Smooth muscle cell (in vitro differentiated cells): ENCODE results near the gene PRR36. TPM values are rescaled to one million over a fixed set of nuclear protein-coding genes. Genes with fewer than 3 reads are reported as not detected.

Source experiments
- DNase-seq: peaks from one replicate; lab custom pipeline; 2025; ENCODE audit not compliant: unreplicated experiment; lab: John Stamatoyannopoulos, UW
- H2AFZ ChIP-seq: fragments of 200-600 bp; sonication (generic); 2 replicates; pipeline ENCODE4 v1.6.0; 2016; ENCODE audit warnings: antibody characterized with exemption, low read depth, mild to moderate bottlenecking
- H3F3A ChIP-seq: fragments of 200-600 bp; sonication (generic); 2 replicates; pipeline ENCODE4 v1.6.0; 2017; ENCODE audit warnings: antibody characterized with exemption, low read depth
- H3K27ac ChIP-seq: fragments of 200-600 bp; sonication (generic); 2 replicates; pipeline ENCODE4 v1.5.1; 2016; ENCODE audit warnings: low read depth, mild to moderate bottlenecking
- H3K27me3 ChIP-seq: fragments of 200-600 bp; sonication (generic); 2 replicates; pipeline ENCODE4 v1.6.1; 2016; ENCODE audit warnings: low read depth, mild to moderate bottlenecking
- H3K36me3 ChIP-seq: fragments of 200-600 bp; sonication (generic); 2 replicates; pipeline ENCODE4 v1.5.1; 2016; ENCODE audit warnings: low read depth
- H3K4me1 ChIP-seq: fragments of 200-600 bp; sonication (generic); 2 replicates; pipeline ENCODE4 v1.5.1; 2016; ENCODE audit warnings: low read depth
- H3K4me2 ChIP-seq: fragments of 200-600 bp; sonication (generic); 2 replicates; pipeline ENCODE4 v1.6.0; 2016; ENCODE audit warnings: mild to moderate bottlenecking
- H3K4me3 ChIP-seq: fragments of 200-600 bp; sonication (generic); 2 replicates; pipeline ENCODE4 v1.5.1; 2016; ENCODE audit warnings: mild to moderate bottlenecking
- H3K79me2 ChIP-seq: fragments of 200-600 bp; sonication (generic); 2 replicates; pipeline ENCODE4 v1.6.0; 2016; ENCODE audit warnings: low read depth, mild to moderate bottlenecking
- H3K9ac ChIP-seq: fragments of 200-600 bp; sonication (generic); 2 replicates; pipeline ENCODE4 v1.6.0; 2016; ENCODE audit warnings: low read depth
- H3K9me3 ChIP-seq: fragments of 200-600 bp; sonication (generic); replicated peaks from 2 replicates; pipeline ENCODE4 v1.5.1; 2016; ENCODE audit warnings: low read depth
- H4K20me1 ChIP-seq: fragments of 200-600 bp; sonication (generic); 2 replicates; pipeline ENCODE4 v1.6.0; 2016; ENCODE audit warnings: low read depth
- WGBS: methylation state at CpG from one replicate; pipeline ENCODE4 v1.1.7; 2016; ENCODE audit warnings: low lambda C conversion rate; 5-methylcytosine and 5-hydroxymethylcytosine counted together
- polyA plus RNA-seq: library from polyadenylated mRNA; unstranded; fragments of >200 nt; fragmentation: Nextera tagmentation; extraction: Ambion mirVana; gene quantifications from 2 replicates; pipeline ENCODE4 v1.2.1, GENCODE V29; 2016
- total RNA-seq: library from RNA; depleted of rRNA; stranded (reverse); fragments of >200 nt; gene quantifications from 2 replicates; pipeline ENCODE4 v1.2.3, GENCODE V29; 2014
- TF ChIP-seq, protein P1 (sequence below): fragments of 200-600 bp; sonication (generic); IDR thresholded peaks from 2 replicates; pipeline ENCODE4 v1.5.1; 2017; ENCODE audit warnings: borderline replicate concordance, mild to moderate bottlenecking, antibody characterized with exemption; ENCODE audit not compliant: insufficient read depth, poor library complexity, severe bottlenecking

Gene PRR36
- total RNA-seq (0.13 TPM in 1 of 2 replicates, not detected in the other), polyA plus RNA-seq (0.57 and 2.5 TPM in 2 replicates)

DNA sequence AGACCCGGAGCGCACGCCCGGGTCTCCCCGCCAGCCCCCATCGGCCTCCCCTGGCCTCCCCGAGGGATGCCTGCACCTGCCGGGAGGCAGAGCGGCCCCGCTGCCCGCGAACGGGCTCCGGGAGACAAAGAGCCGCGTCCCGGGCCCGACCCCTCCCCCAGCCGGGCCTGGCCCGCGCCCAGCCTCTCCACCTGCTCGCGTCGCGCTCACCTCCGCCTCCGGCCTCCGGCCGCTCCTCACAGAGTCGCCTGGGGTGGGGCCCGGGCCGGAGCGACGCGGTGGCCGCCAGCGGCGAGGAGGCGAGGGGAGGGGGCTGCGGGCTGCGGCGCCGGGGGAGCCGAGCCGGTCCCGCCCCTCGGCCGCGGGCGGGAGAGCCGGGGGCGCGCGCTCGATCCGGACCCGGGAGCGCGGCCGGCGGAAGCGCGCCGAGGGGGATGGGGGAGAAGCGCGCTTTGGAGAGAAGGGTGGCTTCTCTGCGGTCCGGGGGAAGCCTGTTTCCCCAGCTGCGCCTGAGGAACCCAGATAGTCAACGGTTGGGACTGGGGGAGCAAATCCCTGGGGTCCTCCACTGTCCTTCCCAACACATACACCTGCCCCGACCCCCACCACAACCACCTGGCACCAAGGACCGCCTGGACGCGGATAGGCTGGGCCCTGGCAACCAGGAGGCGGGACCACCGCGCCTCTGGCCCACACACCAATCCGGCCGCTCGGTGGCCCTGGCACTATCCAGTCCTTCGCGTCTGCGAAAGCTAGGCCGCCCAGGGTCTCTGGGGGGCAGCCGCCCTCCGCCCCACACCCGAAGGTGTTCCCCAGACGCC is at the start of gene PRR36:
Gene PRR36, minus strand, starts transcription at position 315 of the 821 bp plus-strand sequence. CDS start 701 bp downstream, outside the sequence.
- Histone ChIP-seq H3F3A (peaks cover 3% of the 10 kb centered on the region), H3K79me2 (no peaks in the 10 kb centered on the region), H3K27ac (no peak within 1 kb of the TSS), H3K9me3 (no peaks in the 10 kb centered on the region), H3K4me1 (peaks cover 4% of the 10 kb centered on the region), H3K9ac (no peak within 1 kb of the TSS), H2AFZ (no peak within 1 kb of the TSS), H3K36me3 (no peaks in the 10 kb centered on the region), H3K27me3 (peaks cover 37% of the 10 kb centered on the region), H3K4me3 (peak within 1 kb of the TSS; percentile 34), H4K20me1 (no peaks in the 10 kb centered on the region), H3K4me2 (peak within 1 kb of the TSS; percentile 84)
- WGBS = 2% methylated on average over 42 of the region's 88 CpGs
- no peak for DNase-seq
- TF ChIP-seq, protein P1, sequence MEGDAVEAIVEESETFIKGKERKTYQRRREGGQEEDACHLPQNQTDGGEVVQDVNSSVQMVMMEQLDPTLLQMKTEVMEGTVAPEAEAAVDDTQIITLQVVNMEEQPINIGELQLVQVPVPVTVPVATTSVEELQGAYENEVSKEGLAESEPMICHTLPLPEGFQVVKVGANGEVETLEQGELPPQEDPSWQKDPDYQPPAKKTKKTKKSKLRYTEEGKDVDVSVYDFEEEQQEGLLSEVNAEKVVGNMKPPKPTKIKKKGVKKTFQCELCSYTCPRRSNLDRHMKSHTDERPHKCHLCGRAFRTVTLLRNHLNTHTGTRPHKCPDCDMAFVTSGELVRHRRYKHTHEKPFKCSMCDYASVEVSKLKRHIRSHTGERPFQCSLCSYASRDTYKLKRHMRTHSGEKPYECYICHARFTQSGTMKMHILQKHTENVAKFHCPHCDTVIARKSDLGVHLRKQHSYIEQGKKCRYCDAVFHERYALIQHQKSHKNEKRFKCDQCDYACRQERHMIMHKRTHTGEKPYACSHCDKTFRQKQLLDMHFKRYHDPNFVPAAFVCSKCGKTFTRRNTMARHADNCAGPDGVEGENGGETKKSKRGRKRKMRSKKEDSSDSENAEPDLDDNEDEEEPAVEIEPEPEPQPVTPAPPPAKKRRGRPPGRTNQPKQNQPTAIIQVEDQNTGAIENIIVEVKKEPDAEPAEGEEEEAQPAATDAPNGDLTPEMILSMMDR = no peak

DNA sequence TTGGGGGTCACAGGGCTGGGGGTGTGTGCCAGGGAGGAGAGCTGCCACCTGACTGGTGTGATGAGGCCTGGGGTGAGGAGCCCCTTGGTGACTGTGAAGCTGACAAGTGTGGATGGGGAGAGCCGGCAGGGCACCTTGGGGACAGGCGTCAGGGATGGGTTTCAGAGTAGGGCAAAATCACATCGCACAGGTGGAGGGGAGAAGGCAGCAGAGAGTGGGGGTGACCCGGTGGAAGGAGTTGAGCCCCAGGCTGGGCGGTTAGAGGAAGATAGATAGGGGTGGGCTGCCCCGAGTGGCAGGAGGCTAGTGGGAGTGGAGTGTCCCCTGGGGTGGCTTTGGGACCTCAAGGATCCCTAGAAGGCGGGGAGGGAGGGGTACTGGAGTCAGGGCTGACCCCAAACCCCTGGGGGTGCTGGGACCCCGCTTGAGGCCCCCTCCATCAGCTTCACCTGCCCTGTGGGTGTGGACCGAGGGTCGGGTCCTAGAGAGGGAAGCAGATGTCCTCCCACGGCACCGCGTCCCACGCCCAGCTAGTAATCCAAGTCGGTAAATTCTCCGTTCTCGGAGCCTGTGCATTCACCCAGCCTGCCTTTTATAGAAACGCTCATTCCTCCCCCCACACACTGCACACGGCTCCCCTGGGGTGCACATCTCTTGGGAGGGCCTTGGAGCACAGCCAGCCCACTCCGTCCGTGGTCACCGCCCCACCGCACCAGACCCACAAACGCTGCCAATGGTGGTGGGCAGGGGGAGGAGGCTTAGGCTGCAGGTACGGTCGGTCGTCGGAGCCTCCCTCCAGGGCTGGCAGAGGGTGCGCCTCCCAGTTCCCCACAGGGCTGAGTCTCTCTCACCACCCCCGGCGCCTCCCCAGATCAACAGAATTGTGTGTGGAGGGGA is 49.4 kb upstream of the PRR36 start:
- 89% methylated on average over 28 of the region's 31 CpGs for WGBS
- no peaks in the 10 kb centered on the region for H3K4me1 ChIP-seq

DNA sequence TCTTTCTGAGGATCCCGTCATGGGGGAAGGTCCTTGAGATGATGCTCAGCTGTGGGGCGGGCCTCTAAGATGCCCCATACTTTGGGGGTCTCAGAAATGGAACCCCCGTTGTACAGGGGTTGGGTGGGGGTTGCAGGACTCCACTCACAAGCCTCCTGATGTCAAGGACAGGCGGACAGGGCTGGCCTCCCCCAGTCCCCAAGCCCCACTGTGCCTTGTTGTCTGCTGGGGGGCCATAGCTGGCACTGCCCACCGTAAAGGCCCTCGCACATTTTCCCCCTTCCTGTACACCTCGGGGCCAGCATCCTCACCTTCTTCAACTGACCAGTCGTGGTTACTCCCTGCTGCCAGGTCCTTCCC is 48.6 kb upstream of the PRR36 start:
- TF ChIP-seq, protein P1 = no peak
- Histone ChIP-seq H3K9ac (no peak overlapping the region), H3K4me3 (no peak overlapping the region), H3K4me2 (no peak overlapping the region), H3K4me1 (no peaks in the 10 kb centered on the region), H3K27ac (no peak overlapping the region), H3K79me2 (no peaks in the 10 kb centered on the region), H3K36me3 (no peaks in the 10 kb centered on the region), H2AFZ (no peak overlapping the region), H4K20me1 (peaks cover 10% of the 10 kb centered on the region), H3K9me3 (no peaks in the 10 kb centered on the region), H3F3A (peaks cover 7% of the 10 kb centered on the region), H3K27me3 (no peaks in the 10 kb centered on the region)
- 92% methylated on average over 8 of the region's 8 CpGs for WGBS
- no peak for DNase-seq

More for the DNA sequence above, 49.4 kb upstream of the PRR36 start:
- H3K27ac ChIP-seq = no peak overlapping the region
- H4K20me1 ChIP-seq = peaks cover 10% of the 10 kb centered on the region
- no peak overlapping the region for H3K9ac ChIP-seq
- H3K4me2 ChIP-seq = no peak overlapping the region
- no peaks in the 10 kb centered on the region for H3K36me3 ChIP-seq
- H3K79me2 ChIP-seq = no peaks in the 10 kb centered on the region
- H2AFZ ChIP-seq = no peak overlapping the region
- TF ChIP-seq, protein P1 = no peak
- H3K9me3 ChIP-seq = no peaks in the 10 kb centered on the region
- DNase-seq = no peak
- no peak overlapping the region for H3K4me3 ChIP-seq
- H3F3A ChIP-seq = peaks cover 5% of the 10 kb centered on the region
- no peaks in the 10 kb centered on the region for H3K27me3 ChIP-seq
